Right lobe of liver (tissue), 4 donors: ENCODE results near the gene SUCNR1.

Experiments
- CTCF ChIP-seq, 4 donors: fragments of 200-600 bp in 3 of 4; fragments of 450-650 bp in 1 of 4; IDR thresholded peaks; one replicate each; pipeline versions ENCODE4 v1.5.1 to v1.8.0; 2016 to 2022; ENCODE audit warnings: antibody characterized with exemption in 4 of 4, mild to moderate bottlenecking in 2 of 4
- POLR2A ChIP-seq: fragments of 450-650 bp; IDR thresholded peaks from one replicate; pipeline ENCODE4 v1.6.1; 2017; ENCODE audit warnings: antibody characterized with exemption, mild to moderate bottlenecking
- donor health status: DM: no; HTN: no; CAD: no.
- donor health status: DM: no; HTN: no; CAD: no.
- donor health status: DM: no; HTN: yes; CAD: no.

- TF ChIP-seq CTCF (IDR thresholded peaks at IDR 0.05) (no peak), POLR2A (no peak)
Observed at GRCh38 chr3:151925419-151925818, 52.0 kb downstream of the SUCNR1 start.
